ENCODE measurements around the gene RAB11FIP4.
"Not testable (repeated sequence)": the region's sequence is repeated elsewhere in the genome, so short reads cannot be mapped to it uniquely, and the experiment has no call there.

The RAB11FIP4 gene

GRCh38 chr17:31442276-31442675 is 50.8 kb downstream of the RAB11FIP4 start:
- TF ChIP-seq, protein P1, sequence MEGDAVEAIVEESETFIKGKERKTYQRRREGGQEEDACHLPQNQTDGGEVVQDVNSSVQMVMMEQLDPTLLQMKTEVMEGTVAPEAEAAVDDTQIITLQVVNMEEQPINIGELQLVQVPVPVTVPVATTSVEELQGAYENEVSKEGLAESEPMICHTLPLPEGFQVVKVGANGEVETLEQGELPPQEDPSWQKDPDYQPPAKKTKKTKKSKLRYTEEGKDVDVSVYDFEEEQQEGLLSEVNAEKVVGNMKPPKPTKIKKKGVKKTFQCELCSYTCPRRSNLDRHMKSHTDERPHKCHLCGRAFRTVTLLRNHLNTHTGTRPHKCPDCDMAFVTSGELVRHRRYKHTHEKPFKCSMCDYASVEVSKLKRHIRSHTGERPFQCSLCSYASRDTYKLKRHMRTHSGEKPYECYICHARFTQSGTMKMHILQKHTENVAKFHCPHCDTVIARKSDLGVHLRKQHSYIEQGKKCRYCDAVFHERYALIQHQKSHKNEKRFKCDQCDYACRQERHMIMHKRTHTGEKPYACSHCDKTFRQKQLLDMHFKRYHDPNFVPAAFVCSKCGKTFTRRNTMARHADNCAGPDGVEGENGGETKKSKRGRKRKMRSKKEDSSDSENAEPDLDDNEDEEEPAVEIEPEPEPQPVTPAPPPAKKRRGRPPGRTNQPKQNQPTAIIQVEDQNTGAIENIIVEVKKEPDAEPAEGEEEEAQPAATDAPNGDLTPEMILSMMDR (IDR thresholded peaks at IDR 0.05; ENCODE audit: low read depth, low read length, missing control alignments) = no peak
- DNase-seq (ENCODE audit: extremely low read depth, low read depth) = no peak
- no peak overlapping the region for H3K4me3 ChIP-seq (replicated peaks; ENCODE audit: low read depth, low read length)

- not testable (repeated sequence) for DNase-seq (ENCODE audit: extremely low read depth, low read depth); H3K4me3 ChIP-seq (replicated peaks; ENCODE audit: low read depth, low read length)
Measured at GRCh38 chr17:31442856-31443255, 51.4 kb downstream of the RAB11FIP4 start.

GRCh38 chr17:31443386-31443785 is 51.9 kb downstream of the RAB11FIP4 start:
- TF ChIP-seq, protein P1 (IDR thresholded peaks at IDR 0.05; ENCODE audit: low read depth, low read length, missing control alignments) = no peak
- DNase-seq (ENCODE audit: extremely low read depth, low read depth) = no peak
- H3K4me3 ChIP-seq (replicated peaks; ENCODE audit: low read depth, low read length) = no peak overlapping the region

DNA sequence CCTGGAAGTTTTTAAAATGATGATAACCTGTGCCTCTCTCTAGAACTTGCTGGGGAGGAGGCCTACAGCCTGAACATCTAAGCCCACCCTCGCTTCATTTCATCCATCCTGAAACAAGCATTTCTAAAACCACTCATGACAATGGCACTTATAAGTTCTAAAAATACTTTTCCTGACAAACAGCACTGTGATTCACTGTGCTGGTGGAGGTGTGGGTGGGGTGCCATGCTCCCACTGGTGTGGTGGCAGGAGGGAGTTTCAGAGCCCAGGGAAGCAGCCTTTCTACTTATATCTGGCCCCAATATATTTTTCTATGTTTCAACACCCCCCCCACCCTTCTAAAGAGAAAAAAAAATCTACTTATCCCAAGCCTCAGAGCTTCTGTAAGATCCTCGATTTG is 52.6 kb downstream of the RAB11FIP4 start:
- TF ChIP-seq, protein P1 (IDR thresholded peaks at IDR 0.05; ENCODE audit: low read depth, low read length, missing control alignments) = no peak
- no peak overlapping the region for H3K4me3 ChIP-seq (replicated peaks; ENCODE audit: low read depth, low read length)
- DNase-seq (ENCODE audit: extremely low read depth, low read depth) = no peak

GRCh38 chr17:31446195-31446967 is 54.9 kb downstream of the RAB11FIP4 start:
- DNase-seq (ENCODE audit: extremely low read depth, low read depth) = no peak
- TF ChIP-seq, protein P1 (IDR thresholded peaks at IDR 0.05; ENCODE audit: low read depth, low read length, missing control alignments) = peak; percentile 26
- H3K4me3 ChIP-seq (replicated peaks; ENCODE audit: low read depth, low read length) = no peak overlapping the region

GRCh38 chr17:31448467-31449077 is 57.1 kb downstream of the RAB11FIP4 start:
- TF ChIP-seq, protein P1 (IDR thresholded peaks at IDR 0.05; ENCODE audit: low read depth, low read length, missing control alignments) = no peak
- H3K4me3 ChIP-seq (replicated peaks; ENCODE audit: low read depth, low read length) = no peak overlapping the region
- peak; percentile 11 for DNase-seq (ENCODE audit: extremely low read depth, low read depth)

- H3K4me3 ChIP-seq (replicated peaks; ENCODE audit: low read depth, low read length) = no peak overlapping the region
- DNase-seq (ENCODE audit: extremely low read depth, low read depth) = no peak
- TF ChIP-seq, protein P1 (IDR thresholded peaks at IDR 0.05; ENCODE audit: low read depth, low read length, missing control alignments) = no peak
Measured at GRCh38 chr17:31449111-31449510, 57.6 kb downstream of the RAB11FIP4 start.

Data from HFF-Myc (cell line).